ENCODE data around the gene FCHO2. TPM values are rescaled to one million over a fixed set of nuclear protein-coding genes. Genes with fewer than 3 reads are reported as not detected.

FCHO2 gene
- total and polyA plus RNA-seq, 10 of the 15 experiments (the other 5 are each of a cell fraction or from before 2014, with no cell fraction given), result 0.05 to 1.4 (median 0.18) TPM

- ChIA-PET CTCF (no interaction called here), SMC1A (ENCODE audit: uncharacterized antibody, unreplicated experiment) (interaction anchor here (1.1 kb wide), 1 partner anchor 27 kb away, joined by 5 read pairs; no protein-coding TSS in a partner anchor), POLR2A (no interaction called here), RAD21 (ENCODE audit: unreplicated experiment) (no interaction called here)
- peak; percentile 48; the same call in 2 of the 3 replicates for ATAC-seq
- no peak overlapping the region for H3K4me2 ChIP-seq (ENCODE audit: control insufficient read depth, insufficient read depth)
- H4K20me1 ChIP-seq (ENCODE audit: control insufficient read depth, insufficient read depth), result peaks cover 4% of the 10 kb centered on the region; the same call in 1 of the 2 replicates
- WGBS (ENCODE audit: insufficient coverage, insufficient replicate concordance, low lambda C conversion rate, missing lambda C conversion rate), result 0% methylated on average over 1 of the region's 1 CpG
- intact Hi-C loops (cut with micrococcal nuclease; ENCODE audit: unreplicated experiment), result no loop called here
- in situ Hi-C loops (cut with MboI), result no loop called here
- H2AFZ ChIP-seq (ENCODE audit: control insufficient read depth, low read depth, low read length), result no peak overlapping the region
- H3K36me3 ChIP-seq (ENCODE audit: control insufficient read depth in 2 of 2, insufficient read depth in 2 of 2, low read length in 1 of 2), result no peaks in the 10 kb centered on the region
- no peak overlapping the region for H3K4me3 ChIP-seq
- FAIRE-seq, result no peak
- H3K79me2 ChIP-seq (ENCODE audit: control insufficient read depth, insufficient read depth, low read length), result no peaks in the 10 kb centered on the region
- H3K9me3 ChIP-seq (replicated peaks; ENCODE audit: control insufficient read depth, insufficient read depth, low read length), result no peaks in the 10 kb centered on the region
- no peak overlapping the region for H3K27ac ChIP-seq (ENCODE audit: control insufficient read depth, insufficient read depth)
- H3K9ac ChIP-seq (ENCODE audit: control insufficient read depth, insufficient read depth, low read length), result no peak overlapping the region
- TF ChIP-seq SUZ12 (IDR thresholded peaks at IDR 0.05; ENCODE audit: unreplicated experiment) (no peak), MAX (IDR thresholded peaks at IDR 0.05; ENCODE audit: low read depth, low read length) (no peak), NR2C1 (IDR thresholded peaks at IDR 0.05) (no peak), KDM1A (IDR thresholded peaks at IDR 0.05; ENCODE audit: borderline replicate concordance) (no peak), CUX1 (IDR thresholded peaks at IDR 0.05; ENCODE audit: insufficient replicate concordance, low read depth, low read length) (no peak), JUNB (IDR thresholded peaks at IDR 0.05) (no peak), FOS (IDR thresholded peaks at IDR 0.05; ENCODE audit: borderline replicate concordance, extremely low read depth, insufficient read length) (no peak)
- no peaks in the 10 kb centered on the region; a peak in 2 of 4 replicates for H3K27me3 ChIP-seq (replicated peaks in 1 of 2; ENCODE audit: control insufficient read depth in 2 of 2, insufficient read depth in 2 of 2, low read length in 1 of 2)
- H3K4me1 ChIP-seq (ENCODE audit: control insufficient read depth, insufficient read depth, low read length), result no peaks in the 10 kb centered on the region
- BruUV-seq (replicated peaks), result no TSS peak
- no peak for DNase-seq (ENCODE audit: low read depth, low spot score)
These were observed 171.1 kb downstream of the FCHO2 start for GRCh38 chr5:73126957-73127356.

All from GM12878 (cell line).